Activated T-helper 1 cell treated with anti-CD3 and anti-CD28 coated beads, Interleukin-12 subunit alpha, Interleukin-12 subunit beta, Interleukin-2, Interleukin-4 antibody, amounts not matched to agents 30 ng/mL and 10 ng/mL and 1 ng/mL, durations not matched to agents 14 hours and 24 hours and 36 hours (primary cell): ENCODE data around the gene MOBP. TPM values are rescaled to one million over a fixed set of nuclear protein-coding genes. Genes with fewer than 3 reads are reported as not detected.

Experiments
- DNase-seq: peaks from one replicate; pipeline ENCODE4 v3.0.0; 2021; ENCODE audit warnings: low spot score
- H3K27ac Mint-ChIP-seq: one replicate; pipeline ENCODE4 v1.8.0; 2021; ENCODE audit warnings: mild to moderate bottlenecking, mixed read lengths
- H3K27me3 Mint-ChIP-seq: one replicate; pipeline ENCODE4 v1.8.0; 2022; ENCODE audit warnings: mild to moderate bottlenecking, moderate library complexity, mixed read lengths; ENCODE audit not compliant: insufficient read depth
- H3K36me3 Mint-ChIP-seq: one replicate; pipeline ENCODE4 v1.8.0; 2021; ENCODE audit warnings: low read depth, mixed read lengths
- H3K4me1 Mint-ChIP-seq: one replicate; pipeline ENCODE4 v1.8.0; 2021; ENCODE audit warnings: low read depth, mixed read lengths
- H3K4me3 Mint-ChIP-seq: one replicate; pipeline ENCODE4 v1.8.0; 2021; ENCODE audit warnings: mild to moderate bottlenecking, moderate library complexity, mixed read lengths
- H3K9me3 Mint-ChIP-seq: one replicate; pipeline ENCODE4 v1.8.0; 2021; ENCODE audit warnings: mixed read lengths
- intact Hi-C: fragments of 100-400 bp; cut with micrococcal nuclease; formaldehyde crosslinking; loops from one replicate; pipeline ENCODE4 v1.15.1; 2024
- total RNA-seq: library from RNA; stranded (reverse); gene quantifications from 2 replicates; pipeline ENCODE4 v1.2.3, GENCODE V29; 2022

The MOBP gene
- total RNA-seq, 1 donor from 2014 or later = not detected

GRCh38 chr3:39541442-39541841 is 74.0 kb downstream of the MOBP start:
- DNase-seq = no peak
- intact Hi-C loops = no loop called here
- Mint-ChIP-seq H3K9me3 (no peaks in the 10 kb centered on the region), H3K36me3 (no peaks in the 10 kb centered on the region), H3K4me3 (no peak overlapping the region), H3K4me1 (no peaks in the 10 kb centered on the region), H3K27me3 (peaks cover 4% of the 10 kb centered on the region), H3K27ac (no peak overlapping the region)

- Mint-ChIP-seq H3K36me3 (no peaks in the 10 kb centered on the region), H3K27ac (no peak overlapping the region), H3K4me1 (no peaks in the 10 kb centered on the region), H3K4me3 (no peak overlapping the region), H3K27me3 (peaks cover 6% of the 10 kb centered on the region), H3K9me3 (no peaks in the 10 kb centered on the region)
- no peak for DNase-seq
- intact Hi-C loops = no loop called here
Measured at GRCh38 chr3:39541917-39542329, 74.4 kb downstream of the MOBP start.

- no peaks in the 10 kb centered on the region for H3K4me1 Mint-ChIP-seq
- H3K4me3 Mint-ChIP-seq = no peak overlapping the region
- H3K9me3 Mint-ChIP-seq = no peaks in the 10 kb centered on the region
- intact Hi-C loops = no loop called here
- peaks cover 6% of the 10 kb centered on the region for H3K27me3 Mint-ChIP-seq
- no peak for DNase-seq
- H3K27ac Mint-ChIP-seq = no peak overlapping the region
- H3K36me3 Mint-ChIP-seq = no peaks in the 10 kb centered on the region
Measured at GRCh38 chr3:39542588-39542988, 75.1 kb downstream of the MOBP start.

GRCh38 chr3:39548282-39548681 is 80.8 kb downstream of the MOBP start:
- Mint-ChIP-seq H3K9me3 (peaks cover 6% of the 10 kb centered on the region), H3K27ac (no peak overlapping the region), H3K36me3 (no peaks in the 10 kb centered on the region), H3K4me3 (no peak overlapping the region), H3K4me1 (no peaks in the 10 kb centered on the region), H3K27me3 (peaks cover 2% of the 10 kb centered on the region)
- no peak for DNase-seq
- intact Hi-C loops = no loop called here

- no peak overlapping the region for H3K4me3 Mint-ChIP-seq
- DNase-seq = no peak
- peaks cover 6% of the 10 kb centered on the region for H3K9me3 Mint-ChIP-seq
- no peaks in the 10 kb centered on the region for H3K36me3 Mint-ChIP-seq
- intact Hi-C loops = no loop called here
- H3K27ac Mint-ChIP-seq = no peak overlapping the region
- peaks cover 6% of the 10 kb centered on the region for H3K27me3 Mint-ChIP-seq
- no peaks in the 10 kb centered on the region for H3K4me1 Mint-ChIP-seq
Measured at GRCh38 chr3:39550354-39551051, 83.0 kb downstream of the MOBP start.

Other genes with a start within 250 kb of the MOBP start
- 0.44 and 0.64 TPM in 2 replicates for gene CX3CR1, start 187.6 kb upstream of the MOBP start, total RNA-seq
- 7.1 and 8.9 TPM in 2 replicates for gene CCR8, start 138.0 kb upstream of the MOBP start, total RNA-seq
- 40.0 and 43.1 TPM in 2 replicates for gene SLC25A38, start 84.3 kb upstream of the MOBP start, total RNA-seq
- 1,750 and 1,765 TPM in 2 replicates for gene RPSA, start 61.0 kb upstream of the MOBP start, total RNA-seq